Stimulated activated CD8-positive, alpha-beta memory T cell treated with anti-CD3 and anti-CD28 coated beads, Interleukin-4, amount 100 ng/mL, for 4 hours (primary cell): ENCODE measurements around the gene FAT1.

Experiments used
- DNase-seq, 2 donors: peaks; one replicate each; pipeline ENCODE4 v3.0.0-alpha.2; 2020; ENCODE audit warnings: low read depth in 2 of 2, low spot score in 1 of 2

FAT1 gene

GRCh38 chr4:186622788-186623464 is 100.7 kb downstream of the FAT1 start:
- no peak for DNase-seq

DNA sequence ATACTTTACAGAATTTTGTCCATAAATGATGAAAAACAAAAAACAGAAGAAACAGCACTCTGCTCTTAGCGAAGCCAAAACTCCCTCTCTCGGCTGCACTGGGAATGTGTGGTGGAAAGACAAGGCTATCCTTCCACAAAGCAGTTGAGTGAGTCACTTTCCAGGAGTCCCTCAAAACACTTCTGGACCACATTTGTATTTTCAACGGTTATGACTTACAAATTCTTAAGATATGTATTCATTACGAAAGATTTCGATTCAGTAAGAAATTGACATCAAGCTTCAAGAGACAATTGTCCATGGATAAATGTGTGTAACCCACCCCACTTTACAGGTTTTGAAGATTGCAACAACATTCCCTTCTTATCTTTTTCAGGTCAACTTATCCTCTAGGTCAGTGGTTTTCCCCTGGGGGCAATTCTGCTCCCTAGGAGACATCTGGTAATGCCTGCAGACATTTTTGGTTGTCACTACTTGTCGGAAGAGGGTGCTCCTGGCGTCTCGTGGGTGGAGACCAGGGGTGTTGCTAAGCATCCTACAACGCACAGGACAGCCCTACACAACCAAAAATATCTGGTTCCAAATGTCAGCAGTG is 101.6 kb downstream of the FAT1 start:
- DNase-seq = no peak

GRCh38 chr4:186619088-186619487 is 104.6 kb downstream of the FAT1 start:
- no peak for DNase-seq

DNA sequence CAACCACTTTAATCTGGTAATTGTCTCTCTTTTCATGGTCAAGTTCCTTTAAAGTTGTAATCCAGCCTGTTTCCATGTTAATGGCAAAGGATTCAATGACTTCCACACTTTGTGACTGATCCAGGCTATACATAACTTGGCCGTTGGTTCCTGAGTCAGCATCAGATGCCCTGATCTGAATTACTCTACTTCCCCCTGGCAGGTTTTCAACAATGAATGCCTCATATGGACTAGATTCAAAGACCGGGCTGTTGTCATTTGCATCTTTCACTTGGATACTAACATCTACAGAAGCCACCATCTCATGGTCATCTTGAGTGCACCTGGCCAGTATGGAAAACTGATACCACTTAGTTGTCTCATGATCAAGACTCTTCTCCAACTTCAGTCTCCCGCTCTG is 105.7 kb downstream of the FAT1 start:
- DNase-seq = no peak

DNA sequence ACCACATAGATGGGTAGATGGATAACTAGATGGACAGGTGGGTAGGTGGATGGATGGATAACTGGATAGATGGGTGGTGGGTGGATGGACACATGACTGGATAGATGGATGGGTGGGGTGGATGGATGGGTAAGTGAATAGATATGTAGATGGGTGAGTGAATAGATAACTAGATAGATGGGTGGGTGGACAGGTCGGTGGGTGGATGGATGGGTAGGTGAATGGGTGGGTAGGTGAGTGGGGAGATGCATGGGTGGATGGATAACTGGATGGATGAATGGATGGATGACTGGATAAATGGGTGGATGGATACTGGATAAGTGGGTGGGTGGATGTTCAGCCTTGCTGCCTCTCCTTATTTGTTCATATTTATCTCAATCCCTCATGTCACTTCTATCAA is 116.2 kb downstream of the FAT1 start:
- DNase-seq = no peak

- no peak for DNase-seq
These were observed 117.1 kb downstream of the FAT1 start for GRCh38 chr4:186606591-186606992.

DNA sequence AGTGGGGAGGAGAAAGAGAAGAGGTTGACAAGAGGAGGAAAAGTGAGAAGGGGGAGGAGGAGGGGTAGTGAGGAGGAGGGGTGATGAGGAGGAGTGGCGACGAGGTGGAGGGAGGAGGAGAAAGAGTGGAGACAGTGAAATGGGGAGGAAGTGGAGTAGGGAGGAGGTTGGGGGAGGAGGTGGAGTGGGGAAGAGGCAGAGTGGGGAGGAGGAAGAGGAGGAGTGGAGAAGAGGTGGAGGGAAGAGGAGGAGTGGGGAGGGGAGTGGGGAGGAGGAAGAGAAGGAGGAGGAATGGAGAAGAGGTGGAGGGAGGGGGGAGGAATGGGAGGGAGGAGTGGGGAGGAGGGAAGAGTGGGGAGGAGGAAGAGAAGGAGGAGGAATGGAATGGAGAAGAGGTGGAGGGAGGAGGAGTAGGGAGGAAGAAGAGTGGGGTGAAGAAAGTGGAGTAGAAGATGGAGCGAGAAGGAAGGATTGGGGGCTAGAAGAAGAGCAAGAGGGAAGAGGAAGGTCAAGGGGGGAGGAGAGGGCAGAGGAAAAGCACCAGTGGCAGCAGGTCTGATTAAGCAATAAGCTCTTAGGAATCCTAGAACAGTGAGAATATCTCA is 118.3 kb downstream of the FAT1 start:
- no peak for DNase-seq

DNA sequence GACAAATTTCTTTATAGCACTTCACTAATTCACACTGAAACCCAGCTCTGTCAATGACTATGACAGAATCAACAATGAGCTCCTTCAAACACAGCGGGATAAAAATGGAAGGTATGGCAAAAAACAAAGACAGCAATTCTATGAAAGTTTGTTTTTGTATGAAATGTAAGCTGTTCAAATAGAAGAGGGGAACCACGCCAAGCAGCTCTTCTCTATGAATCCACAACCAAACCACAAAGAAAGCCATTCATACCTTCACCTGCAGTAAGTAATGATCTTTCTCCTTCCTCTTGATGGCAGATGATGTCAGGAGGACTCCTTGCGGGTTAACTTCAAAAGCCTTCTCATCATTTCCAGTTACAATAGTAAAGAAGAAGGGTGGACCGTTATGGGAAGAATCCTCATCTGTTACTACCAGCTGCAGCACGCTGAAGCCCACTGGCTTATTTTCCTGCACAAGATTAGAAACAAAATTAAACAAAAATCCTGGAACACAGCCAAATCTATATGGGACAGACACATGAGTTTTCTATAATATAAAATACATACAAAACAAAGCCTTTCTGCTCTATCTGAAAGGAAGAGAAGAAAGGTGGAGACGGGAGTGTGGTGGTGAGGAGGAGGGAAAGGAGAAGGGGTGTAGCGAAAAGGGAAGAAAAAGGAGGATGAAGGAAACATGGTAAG is 119.4 kb downstream of the FAT1 start:
- no peak for DNase-seq

DNA sequence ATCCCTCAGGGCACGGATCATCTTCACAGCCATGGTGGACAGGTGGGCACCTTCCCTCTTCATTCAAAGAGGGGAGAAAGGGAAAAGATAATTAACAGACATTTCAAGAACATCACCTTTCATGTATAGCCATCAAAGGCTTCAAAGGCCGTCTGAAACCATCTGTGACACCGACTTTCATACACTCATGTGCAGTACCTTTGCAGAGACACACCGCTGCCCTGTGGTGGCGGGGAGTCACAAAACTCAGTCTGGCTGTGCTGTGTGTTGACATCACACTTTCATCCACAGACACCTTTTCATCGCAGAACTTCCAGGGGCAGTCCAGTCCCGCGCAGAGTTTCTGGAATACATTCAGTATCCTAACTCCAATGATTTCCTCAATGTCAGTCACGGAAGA is 120.7 kb downstream of the FAT1 start:
- DNase-seq = no peak

DNA sequence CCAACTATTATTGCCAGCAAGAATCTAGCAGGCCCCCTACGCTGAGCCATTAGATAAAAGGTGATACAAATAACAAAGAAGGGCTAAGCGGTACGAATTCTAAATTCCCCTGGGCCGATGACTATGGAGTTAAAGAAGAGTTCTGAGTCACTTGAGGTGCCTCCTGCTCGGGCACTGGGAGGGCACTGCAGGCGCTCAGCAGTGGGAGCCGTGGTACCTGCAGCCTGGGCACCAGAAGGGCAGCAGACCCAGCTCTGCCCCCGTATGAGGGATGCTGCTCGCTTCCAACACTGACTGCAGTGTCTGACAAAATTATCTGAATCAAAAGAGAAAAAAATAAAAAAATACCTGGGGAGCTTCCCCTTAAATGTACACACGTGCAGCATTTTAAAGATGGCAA is 124.2 kb downstream of the FAT1 start:
- DNase-seq = no peak

- DNase-seq = no peak
These were observed 125.0 kb downstream of the FAT1 start for GRCh38 chr4:186598686-186599085.

DNA sequence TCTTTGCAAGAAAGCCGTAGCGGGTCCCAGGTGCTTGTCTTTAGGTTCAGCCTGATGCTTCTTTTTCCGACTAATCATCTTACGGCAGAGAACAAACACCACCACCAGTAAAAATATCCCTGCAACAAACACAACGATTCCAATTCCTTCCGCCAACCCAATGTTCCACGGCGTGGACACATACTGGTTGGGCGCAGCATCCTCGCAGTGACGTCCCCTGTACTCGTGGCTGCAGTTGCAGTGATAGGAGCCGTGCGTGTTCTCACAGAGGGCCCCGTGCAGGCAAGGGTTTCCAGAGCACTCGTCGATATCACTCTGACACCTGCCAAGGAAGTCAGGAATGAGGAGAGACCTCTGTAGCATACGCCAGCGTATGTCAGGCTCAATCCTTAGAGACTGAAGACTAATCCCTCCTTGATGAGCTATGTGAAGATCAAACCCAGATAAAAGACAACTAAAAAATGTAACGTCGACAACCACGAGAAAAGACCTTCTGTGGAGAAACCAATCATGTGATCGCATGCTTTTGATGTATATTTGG is 126.7 kb downstream of the FAT1 start:
- DNase-seq = no peak

- no peak for DNase-seq
These were observed 127.3 kb downstream of the FAT1 start for GRCh38 chr4:186596346-186596745.

- no peak for DNase-seq
These were observed 130.1 kb downstream of the FAT1 start for GRCh38 chr4:186593587-186593973.

- DNase-seq = no peak
These were observed 130.6 kb downstream of the FAT1 start for GRCh38 chr4:186592966-186593586.

- DNase-seq = no peak
These were observed 131.2 kb downstream of the FAT1 start for GRCh38 chr4:186592445-186592844.

DNA sequence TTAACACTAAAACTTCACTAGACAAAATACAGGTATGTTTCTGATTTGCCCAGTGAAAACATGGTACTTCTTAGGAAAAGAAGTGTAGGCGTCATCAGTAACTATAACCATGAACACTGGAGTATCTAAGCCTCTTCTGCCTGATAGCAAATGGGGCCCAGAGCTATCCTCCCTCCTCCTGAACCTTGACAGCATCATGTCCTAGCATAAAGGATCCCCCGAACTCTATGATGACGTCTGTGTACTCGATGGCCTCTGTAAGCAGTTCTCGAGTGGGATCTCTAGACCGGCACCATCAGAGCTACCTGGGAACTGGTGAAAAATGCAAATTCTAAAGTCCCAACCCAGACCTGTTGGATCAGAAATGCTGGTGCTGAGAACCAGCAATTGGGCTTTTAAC is 132.0 kb downstream of the FAT1 start:
- DNase-seq = no peak

GRCh38 chr4:186588503-186588902 is 135.2 kb downstream of the FAT1 start:
- no peak for DNase-seq

GRCh38 chr4:186587416-186588018 is 136.1 kb downstream of the FAT1 start:
- DNase-seq = peak in 1 of 2 donors; percentile 33

DNA sequence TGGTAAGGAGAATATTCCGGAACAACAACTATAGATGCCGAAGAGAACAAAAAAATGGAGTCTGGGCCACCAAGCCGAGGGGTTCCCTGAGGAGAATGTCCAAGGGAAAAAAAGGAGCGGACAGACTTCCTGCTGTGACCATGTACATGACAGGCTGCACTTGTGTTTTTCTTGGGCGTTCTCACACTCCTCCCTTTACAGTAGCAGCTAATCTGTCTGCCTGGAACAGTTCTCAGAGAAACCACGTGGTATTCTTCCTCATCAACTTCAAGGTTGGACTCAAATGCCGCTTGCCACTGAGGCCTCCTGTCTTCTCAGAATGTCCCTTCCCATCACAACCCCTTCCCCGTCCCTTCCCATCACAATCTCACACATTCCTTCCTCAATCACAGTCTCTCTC is 137.5 kb downstream of the FAT1 start:
- no peak for DNase-seq

- no peak for DNase-seq
These were observed 138.7 kb downstream of the FAT1 start for GRCh38 chr4:186584912-186585311.
